Lower lobe of right lung (tissue), 2 donors: ENCODE measurements around the gene GALNT12. TPM values are rescaled to one million over a fixed set of nuclear protein-coding genes. Genes with fewer than 3 reads are reported as not detected.
A peak's percentile ranks its signal among the peaks of the same experiment; 100 is the strongest.

Source experiments
- ATAC-seq, 2 donors: fragments of 200-7000 bp; cut with Tn5 transposase; one replicate each; pipeline ENCODE4 v1.9.1; 2020 to 2022; ENCODE audit warnings: mild to moderate bottlenecking in 2 of 2, moderate library complexity in 2 of 2
- DNase-seq: peaks from one replicate; pipeline ENCODE4 v3.0.0-alpha.2; 2020
- H3K27ac ChIP-seq: fragments of 200-600 bp; one replicate; pipeline ENCODE4 v1.8.0; 2022
- H3K27me3 ChIP-seq: fragments of 200-600 bp; one replicate; pipeline ENCODE4 v1.8.0; 2022; ENCODE audit warnings: low read depth
- H3K36me3 ChIP-seq: fragments of 200-600 bp; one replicate; pipeline ENCODE4 v1.8.0; 2022; ENCODE audit warnings: mild to moderate bottlenecking
- H3K4me1 ChIP-seq: fragments of 200-600 bp; one replicate; pipeline ENCODE4 v1.8.0; 2022
- H3K4me3 ChIP-seq: fragments of 200-600 bp; one replicate; pipeline ENCODE4 v1.8.0; 2022; ENCODE audit warnings: mild to moderate bottlenecking
- H3K9me3 ChIP-seq: fragments of 200-600 bp; one replicate; pipeline ENCODE4 v1.8.0; 2022
- intact Hi-C: fragments of 100-400 bp; cut with DNase I; formaldehyde crosslinking; loops from one replicate; pipeline ENCODE4 v1.11.0; 2022
- total RNA-seq: library from RNA; stranded (reverse); fragmentation: NEBNext Ultra II Directional; extraction: Animal tissue kit (Norgen Biotek cat#: 25700); gene quantifications from one replicate; pipeline ENCODE4 v1.2.1, GENCODE V29; 2021
- TF ChIP-seq, protein P1 (sequence below): fragments of 200-600 bp; IDR thresholded peaks from one replicate; pipeline ENCODE4 v1.8.0; 2022; ENCODE audit warnings: antibody characterized with exemption, mild to moderate bottlenecking
- donor health status: DM: no; HTN: yes; CAD: no; lungs with severe emphysema.

Gene GALNT12
- total RNA-seq, 1 donor from 2014 or later: 23.2 TPM

DNA sequence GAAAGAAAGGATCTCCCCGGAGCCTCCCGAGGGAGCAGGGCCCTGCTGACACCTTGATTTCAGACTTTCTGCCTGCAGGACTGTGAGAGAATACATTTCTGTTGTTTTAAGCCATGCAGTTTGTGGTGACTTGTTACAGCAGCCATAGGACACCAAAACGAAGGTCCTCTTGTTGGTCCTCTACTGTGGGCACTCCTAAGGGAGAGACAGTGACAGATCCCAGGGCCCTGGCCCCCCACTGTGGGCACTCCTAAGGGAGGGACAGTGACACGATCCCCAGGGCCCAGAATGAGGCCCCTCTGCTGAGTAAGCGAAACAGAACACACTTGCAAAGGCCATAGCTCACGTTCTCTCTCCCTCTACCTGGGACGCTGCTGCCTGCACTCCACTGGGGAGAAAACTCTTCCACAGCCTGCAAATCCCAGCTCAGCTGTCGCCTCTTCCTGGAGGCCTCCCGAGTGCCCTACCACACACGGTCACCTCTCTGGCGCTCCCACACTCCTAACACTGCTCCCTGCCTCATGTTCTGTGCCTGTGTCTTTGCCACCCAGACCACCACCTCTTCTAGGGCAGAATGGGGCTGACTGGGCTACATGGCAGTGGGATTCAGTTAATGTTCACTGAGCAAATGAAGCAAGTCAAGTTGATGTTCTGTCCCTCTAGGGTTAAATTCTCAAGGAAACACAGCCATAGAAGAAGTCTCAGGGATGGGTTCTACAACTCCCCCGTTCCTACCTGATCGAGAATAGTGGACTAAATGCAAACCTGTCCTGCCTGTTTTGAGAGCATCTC is 34.9 kb upstream of the GALNT12 start:
- no peak overlapping the region for H3K4me3 ChIP-seq
- no peaks in the 10 kb centered on the region for H3K9me3 ChIP-seq
- peaks cover 60% of the 10 kb centered on the region for H3K36me3 ChIP-seq
- ATAC-seq: no peak
- no peak for DNase-seq
- no peaks in the 10 kb centered on the region for H3K4me1 ChIP-seq
- intact Hi-C loops: no loop called here
- TF ChIP-seq, protein P1, sequence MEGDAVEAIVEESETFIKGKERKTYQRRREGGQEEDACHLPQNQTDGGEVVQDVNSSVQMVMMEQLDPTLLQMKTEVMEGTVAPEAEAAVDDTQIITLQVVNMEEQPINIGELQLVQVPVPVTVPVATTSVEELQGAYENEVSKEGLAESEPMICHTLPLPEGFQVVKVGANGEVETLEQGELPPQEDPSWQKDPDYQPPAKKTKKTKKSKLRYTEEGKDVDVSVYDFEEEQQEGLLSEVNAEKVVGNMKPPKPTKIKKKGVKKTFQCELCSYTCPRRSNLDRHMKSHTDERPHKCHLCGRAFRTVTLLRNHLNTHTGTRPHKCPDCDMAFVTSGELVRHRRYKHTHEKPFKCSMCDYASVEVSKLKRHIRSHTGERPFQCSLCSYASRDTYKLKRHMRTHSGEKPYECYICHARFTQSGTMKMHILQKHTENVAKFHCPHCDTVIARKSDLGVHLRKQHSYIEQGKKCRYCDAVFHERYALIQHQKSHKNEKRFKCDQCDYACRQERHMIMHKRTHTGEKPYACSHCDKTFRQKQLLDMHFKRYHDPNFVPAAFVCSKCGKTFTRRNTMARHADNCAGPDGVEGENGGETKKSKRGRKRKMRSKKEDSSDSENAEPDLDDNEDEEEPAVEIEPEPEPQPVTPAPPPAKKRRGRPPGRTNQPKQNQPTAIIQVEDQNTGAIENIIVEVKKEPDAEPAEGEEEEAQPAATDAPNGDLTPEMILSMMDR: no peak
- H3K27ac ChIP-seq: no peak overlapping the region
- H3K27me3 ChIP-seq: no peaks in the 10 kb centered on the region

DNA sequence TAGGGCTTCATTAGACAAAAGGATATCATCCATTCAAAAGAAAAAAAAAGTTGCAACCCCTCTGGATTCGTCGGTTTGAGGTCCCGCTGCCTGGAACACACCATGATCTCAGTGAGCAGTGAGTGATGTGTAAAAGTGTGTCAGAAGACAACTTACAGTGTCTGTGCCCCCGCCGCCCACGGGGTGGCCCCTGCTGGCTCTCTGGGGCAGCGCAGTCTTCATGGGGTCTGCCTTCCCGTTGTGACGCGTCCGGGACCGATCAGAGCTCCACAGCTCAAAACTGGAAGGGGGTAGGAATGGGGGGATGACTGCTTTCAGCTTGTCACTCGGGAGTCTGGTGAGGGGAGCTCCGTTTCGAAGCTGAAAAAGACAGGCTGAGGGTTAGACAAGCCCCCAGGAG is 33.7 kb upstream of the GALNT12 start:
- intact Hi-C loops: no loop called here
- TF ChIP-seq, protein P1: no peak
- no peaks in the 10 kb centered on the region for H3K4me1 ChIP-seq
- DNase-seq (no peak), ATAC-seq (no peak)
- no peaks in the 10 kb centered on the region for H3K9me3 ChIP-seq
- peaks cover 54% of the 10 kb centered on the region for H3K36me3 ChIP-seq
- no peak overlapping the region for H3K27ac ChIP-seq
- no peaks in the 10 kb centered on the region for H3K27me3 ChIP-seq
- no peak overlapping the region for H3K4me3 ChIP-seq

DNA sequence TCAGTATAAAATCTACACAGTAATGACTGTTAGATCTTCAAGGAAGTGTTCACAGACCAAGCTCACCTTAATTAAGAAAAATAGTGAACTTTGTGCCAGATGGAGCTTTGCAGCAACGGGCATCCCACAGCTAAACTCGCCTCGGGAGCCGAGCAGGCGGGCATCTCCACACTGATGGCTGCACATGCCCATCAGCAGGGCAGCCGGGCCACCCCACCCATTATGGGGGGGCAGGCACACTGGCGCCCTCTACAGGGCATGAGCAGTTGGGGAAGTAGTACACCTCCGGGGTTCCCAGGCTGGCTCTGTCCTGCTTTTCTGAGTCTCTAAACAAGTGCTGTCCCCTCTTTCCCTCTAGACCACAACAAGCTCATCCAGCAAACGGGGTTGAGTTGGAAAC is 32.7 kb upstream of the GALNT12 start:
- H3K4me3 ChIP-seq: no peak overlapping the region
- DNase-seq: no peak
- ATAC-seq: peak; percentile 32 to 64
- no peaks in the 10 kb centered on the region for H3K27me3 ChIP-seq
- TF ChIP-seq, protein P1: peak; percentile 41
- intact Hi-C loops: no loop called here
- no peaks in the 10 kb centered on the region for H3K4me1 ChIP-seq
- no peaks in the 10 kb centered on the region for H3K9me3 ChIP-seq
- no peak overlapping the region for H3K27ac ChIP-seq
- peaks cover 50% of the 10 kb centered on the region for H3K36me3 ChIP-seq

DNA sequence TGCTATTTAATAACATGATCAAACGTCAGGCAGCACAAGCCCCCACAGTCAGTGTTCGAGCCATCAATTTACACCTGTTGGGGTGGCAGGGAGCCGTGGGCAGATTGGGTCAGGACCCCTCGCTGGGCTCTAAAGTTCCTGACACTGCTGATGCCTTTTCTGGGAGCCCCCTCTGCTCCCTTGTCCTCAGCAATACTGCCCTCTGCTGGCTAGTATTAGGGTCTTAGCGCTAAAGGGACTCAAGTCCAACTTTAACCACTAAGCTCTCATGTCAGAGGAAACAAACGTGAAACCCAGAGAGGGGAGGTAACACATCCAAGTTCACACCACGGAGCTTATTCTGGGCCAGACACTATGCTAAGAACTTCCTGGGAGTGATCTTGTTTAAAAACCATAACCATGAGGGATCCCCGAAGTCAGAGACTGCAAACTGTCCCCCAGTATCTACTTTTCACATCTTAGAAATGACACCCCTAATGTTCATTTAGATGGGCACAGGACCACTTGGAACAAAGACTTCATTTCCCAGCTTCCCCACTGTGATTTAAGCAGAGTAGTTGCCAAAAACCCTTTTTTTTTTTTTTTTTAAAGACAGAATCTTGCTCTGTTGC is 31.5 kb upstream of the GALNT12 start:
- no peak overlapping the region for H3K27ac ChIP-seq
- H3K27me3 ChIP-seq: no peaks in the 10 kb centered on the region
- peak; percentile 35 to 43 for ATAC-seq
- no peak for DNase-seq
- H3K4me1 ChIP-seq: peaks cover 4% of the 10 kb centered on the region
- H3K36me3 ChIP-seq: peaks cover 38% of the 10 kb centered on the region
- no peaks in the 10 kb centered on the region for H3K9me3 ChIP-seq
- TF ChIP-seq, protein P1: peak; percentile 69
- intact Hi-C loops: no loop called here
- H3K4me3 ChIP-seq: no peak overlapping the region

DNA sequence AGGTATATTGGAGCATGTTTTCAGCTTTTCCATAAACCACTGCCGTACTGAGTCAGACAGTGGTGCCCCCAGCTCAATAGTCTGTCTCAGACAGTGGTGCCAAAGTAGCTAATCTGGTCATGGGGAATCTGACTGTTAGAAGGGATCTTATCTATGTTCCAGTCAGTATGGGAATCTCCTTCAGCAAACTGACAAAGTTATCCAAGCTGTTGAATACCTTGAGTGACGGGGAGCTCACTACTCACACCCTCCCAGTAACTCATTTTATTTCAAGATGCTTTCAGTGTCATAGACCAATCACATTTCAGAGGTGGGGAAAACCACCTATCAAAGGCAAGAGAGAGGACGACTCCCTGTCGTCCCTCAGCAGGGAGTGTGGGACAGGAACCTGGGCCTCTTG is 29.9 kb upstream of the GALNT12 start:
- Histone ChIP-seq H3K36me3 (peaks cover 25% of the 10 kb centered on the region), H3K27me3 (no peaks in the 10 kb centered on the region), H3K27ac (no peak overlapping the region), H3K9me3 (no peaks in the 10 kb centered on the region), H3K4me1 (peaks cover 13% of the 10 kb centered on the region), H3K4me3 (no peak overlapping the region)
- TF ChIP-seq, protein P1: no peak
- DNase-seq (no peak), ATAC-seq (no peak)
- intact Hi-C loops: no loop called here
